Muscle layer of duodenum (tissue), 2 donors: ENCODE measurements around the gene DPH2.

Experiments
- H3K27ac ChIP-seq: one replicate; pipeline ENCODE4 v1.7.0; 2013; ENCODE audit warnings: mild to moderate bottlenecking, low read length
- H3K27me3 ChIP-seq: one replicate; pipeline ENCODE4 v1.7.0; 2013; ENCODE audit warnings: low read depth, mild to moderate bottlenecking, control low read depth, low read length
- H3K36me3 ChIP-seq, 2 donors: one replicate each; pipeline ENCODE4 v1.7.0; 2013; ENCODE audit warnings: low read length in 2 of 2, control low read depth in 1 of 2, mild to moderate bottlenecking in 1 of 2; ENCODE audit not compliant: insufficient read depth in 2 of 2, control insufficient read depth in 1 of 2
- H3K4me1 ChIP-seq, 2 donors: one replicate each; pipeline ENCODE4 v1.7.0; 2013; ENCODE audit warnings: low read length in 2 of 2, mild to moderate bottlenecking in 2 of 2, control low read depth in 1 of 2, moderate library complexity in 1 of 2; ENCODE audit not compliant: insufficient read depth in 2 of 2, control insufficient read depth in 1 of 2
- H3K4me3 ChIP-seq, 2 donors: one replicate each; pipeline ENCODE4 v1.7.0; 2013; ENCODE audit warnings: low read length in 2 of 2, low read depth in 1 of 2, mild to moderate bottlenecking in 1 of 2
- H3K9me3 ChIP-seq, 2 donors: one replicate each; pipeline ENCODE4 v1.7.0; 2013; ENCODE audit warnings: low read length in 2 of 2, control low read depth in 1 of 2, mild to moderate bottlenecking in 1 of 2; ENCODE audit not compliant: control insufficient read depth in 1 of 2
- donor health status: healthy.

Gene DPH2, protein sequence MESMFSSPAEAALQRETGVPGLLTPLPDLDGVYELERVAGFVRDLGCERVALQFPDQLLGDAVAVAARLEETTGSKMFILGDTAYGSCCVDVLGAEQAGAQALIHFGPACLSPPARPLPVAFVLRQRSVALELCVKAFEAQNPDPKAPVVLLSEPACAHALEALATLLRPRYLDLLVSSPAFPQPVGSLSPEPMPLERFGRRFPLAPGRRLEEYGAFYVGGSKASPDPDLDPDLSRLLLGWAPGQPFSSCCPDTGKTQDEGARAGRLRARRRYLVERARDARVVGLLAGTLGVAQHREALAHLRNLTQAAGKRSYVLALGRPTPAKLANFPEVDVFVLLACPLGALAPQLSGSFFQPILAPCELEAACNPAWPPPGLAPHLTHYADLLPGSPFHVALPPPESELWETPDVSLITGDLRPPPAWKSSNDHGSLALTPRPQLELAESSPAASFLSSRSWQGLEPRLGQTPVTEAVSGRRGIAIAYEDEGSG

GRCh38 chr1:43969746-43970466 lies at the start of gene DPH2:
DPH2 (plus strand) TSS chr1:43970010; CDS start chr1:43970176, 166 bp downstream.
- no peak within 1 kb of the TSS for H3K27ac ChIP-seq
- H3K4me1 ChIP-seq, result peaks cover 6 to 20% of the 10 kb centered on the region in 2 donors
- peak within 1 kb of the TSS; percentile 97 to 99 for H3K4me3 ChIP-seq
- H3K36me3 ChIP-seq, result peaks cover 0 to 38% of the 10 kb centered on the region in 2 donors
- H3K9me3 ChIP-seq, result no peaks in the 10 kb centered on the region
- H3K27me3 ChIP-seq, result no peaks in the 10 kb centered on the region

DNA sequence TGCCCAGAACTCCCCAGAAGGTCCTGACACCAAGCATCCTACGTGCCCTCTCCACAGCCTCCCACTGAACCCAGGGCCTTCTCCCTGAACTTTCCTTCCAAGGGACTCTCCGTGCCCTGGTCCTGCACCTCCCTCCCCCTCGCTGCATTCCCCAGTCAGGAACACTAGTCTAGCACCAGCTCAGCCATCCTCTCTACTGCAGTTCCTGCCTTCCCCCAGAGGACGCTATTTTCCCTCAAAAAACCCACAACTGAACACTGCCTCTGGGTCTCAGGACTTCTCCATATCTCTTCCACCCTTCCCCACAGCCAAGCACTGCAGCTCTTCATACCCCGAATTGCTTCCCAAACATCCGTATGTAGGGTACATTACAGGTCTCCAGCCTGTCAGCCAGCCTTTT lies 48.8 kb upstream of the DPH2 start:
- Histone ChIP-seq H3K4me1 (no peaks in the 10 kb centered on the region), H3K4me3 (no peak overlapping the region), H3K27ac (no peak overlapping the region), H3K9me3 (no peaks in the 10 kb centered on the region), H3K36me3 (peaks cover 10 to 18% of the 10 kb centered on the region in 2 donors), H3K27me3 (no peaks in the 10 kb centered on the region)

DNA sequence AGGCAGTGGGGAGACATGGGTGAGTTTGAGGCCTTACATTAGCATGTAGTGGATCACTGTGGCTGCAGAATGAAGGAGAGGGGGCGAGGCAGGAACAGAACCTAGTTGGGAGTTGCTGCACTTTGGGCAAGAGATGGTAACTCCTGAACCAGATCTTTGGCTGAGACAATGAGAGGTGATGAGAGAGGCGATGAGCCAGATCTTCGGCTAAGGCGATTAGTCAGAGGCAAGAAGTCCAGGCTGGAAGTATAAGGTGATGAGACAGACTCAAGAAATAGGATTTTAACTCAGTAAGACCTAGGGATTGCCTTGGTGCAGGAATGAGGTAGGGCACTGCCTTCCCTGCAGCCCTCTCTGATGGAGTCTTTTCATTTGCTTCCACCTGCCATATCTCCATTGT lies 45.3 kb upstream of the DPH2 start:
- Histone ChIP-seq H3K36me3 (peaks cover 10 to 25% of the 10 kb centered on the region in 2 donors), H3K4me1 (no peaks in the 10 kb centered on the region), H3K4me3 (no peak overlapping the region), H3K9me3 (no peaks in the 10 kb centered on the region), H3K27ac (no peak overlapping the region), H3K27me3 (no peaks in the 10 kb centered on the region)

DNA sequence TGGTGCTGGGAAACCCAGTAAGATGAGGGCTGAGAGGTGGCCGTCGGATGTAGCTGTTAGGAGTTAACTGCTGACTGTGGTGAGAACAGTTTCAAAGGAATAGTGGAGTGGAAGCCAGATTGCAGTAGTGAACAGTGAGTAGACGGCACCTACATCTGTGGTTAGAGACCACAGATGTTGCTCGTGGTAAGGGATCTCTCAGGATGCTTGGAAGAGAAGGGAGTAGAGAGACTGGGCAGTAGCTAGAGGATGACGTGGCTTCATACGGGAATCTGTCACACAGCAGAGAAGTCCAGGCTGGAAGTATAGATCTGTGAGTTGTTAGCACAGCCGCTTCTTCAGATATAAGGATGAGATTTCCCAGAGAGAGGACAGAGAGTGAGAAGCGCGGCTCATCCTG lies 44.0 kb upstream of the DPH2 start:
- H3K4me1 ChIP-seq, result no peaks in the 10 kb centered on the region
- no peak overlapping the region for H3K4me3 ChIP-seq
- no peaks in the 10 kb centered on the region for H3K27me3 ChIP-seq
- H3K27ac ChIP-seq, result no peak overlapping the region
- no peaks in the 10 kb centered on the region for H3K9me3 ChIP-seq
- peaks cover 13 to 32% of the 10 kb centered on the region in 2 donors for H3K36me3 ChIP-seq

DNA sequence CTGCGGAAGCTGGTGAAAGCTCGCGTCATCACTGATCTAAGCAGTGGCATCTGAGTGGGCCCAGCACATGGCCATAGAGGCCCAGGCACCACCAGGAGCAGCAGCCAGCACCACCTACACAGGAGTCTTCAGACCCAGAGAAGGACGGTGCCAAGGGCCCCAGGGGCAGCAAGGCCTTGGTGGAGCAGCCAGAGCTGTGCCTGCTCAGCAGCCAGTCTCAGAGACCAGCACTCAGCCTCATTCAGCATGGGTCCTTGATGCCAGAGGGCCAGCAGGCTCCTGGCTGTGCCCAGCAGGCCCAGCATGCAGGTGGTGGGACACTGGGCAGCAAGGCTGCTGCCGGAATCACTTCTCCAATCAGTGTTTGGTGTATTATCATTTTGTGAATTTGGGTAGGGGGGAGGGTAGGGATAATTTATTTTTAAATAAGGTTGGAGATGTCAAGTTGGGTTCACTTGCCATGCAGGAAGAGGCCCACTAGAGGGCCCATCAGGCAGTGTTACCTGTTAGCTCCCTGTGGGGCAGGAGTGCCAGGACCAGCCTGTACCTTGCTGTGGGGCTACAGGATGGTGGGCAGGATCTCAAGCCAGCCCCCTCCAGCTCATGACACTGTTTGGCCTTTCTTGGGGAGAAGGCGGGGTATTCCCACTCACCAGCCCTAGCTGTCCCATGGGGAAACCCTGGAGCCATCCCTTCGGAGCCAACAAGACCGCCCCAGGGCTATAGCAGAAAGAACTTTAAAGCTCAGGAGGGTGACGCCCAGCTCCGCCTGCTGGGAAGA lies 39.5 kb upstream of the DPH2 start:
- Histone ChIP-seq H3K9me3 (no peaks in the 10 kb centered on the region), H3K27ac (no peak overlapping the region), H3K4me3 (no peak overlapping the region), H3K36me3 (peaks cover 3 to 18% of the 10 kb centered on the region in 2 donors), H3K27me3 (peaks cover 8% of the 10 kb centered on the region), H3K4me1 (peaks cover 4 to 25% of the 10 kb centered on the region in 2 donors)

- peaks cover 4 to 30% of the 10 kb centered on the region in 2 donors for H3K4me1 ChIP-seq
Measured at GRCh38 chr1:43930949-43931275, 38.9 kb upstream of the DPH2 start.

DNA sequence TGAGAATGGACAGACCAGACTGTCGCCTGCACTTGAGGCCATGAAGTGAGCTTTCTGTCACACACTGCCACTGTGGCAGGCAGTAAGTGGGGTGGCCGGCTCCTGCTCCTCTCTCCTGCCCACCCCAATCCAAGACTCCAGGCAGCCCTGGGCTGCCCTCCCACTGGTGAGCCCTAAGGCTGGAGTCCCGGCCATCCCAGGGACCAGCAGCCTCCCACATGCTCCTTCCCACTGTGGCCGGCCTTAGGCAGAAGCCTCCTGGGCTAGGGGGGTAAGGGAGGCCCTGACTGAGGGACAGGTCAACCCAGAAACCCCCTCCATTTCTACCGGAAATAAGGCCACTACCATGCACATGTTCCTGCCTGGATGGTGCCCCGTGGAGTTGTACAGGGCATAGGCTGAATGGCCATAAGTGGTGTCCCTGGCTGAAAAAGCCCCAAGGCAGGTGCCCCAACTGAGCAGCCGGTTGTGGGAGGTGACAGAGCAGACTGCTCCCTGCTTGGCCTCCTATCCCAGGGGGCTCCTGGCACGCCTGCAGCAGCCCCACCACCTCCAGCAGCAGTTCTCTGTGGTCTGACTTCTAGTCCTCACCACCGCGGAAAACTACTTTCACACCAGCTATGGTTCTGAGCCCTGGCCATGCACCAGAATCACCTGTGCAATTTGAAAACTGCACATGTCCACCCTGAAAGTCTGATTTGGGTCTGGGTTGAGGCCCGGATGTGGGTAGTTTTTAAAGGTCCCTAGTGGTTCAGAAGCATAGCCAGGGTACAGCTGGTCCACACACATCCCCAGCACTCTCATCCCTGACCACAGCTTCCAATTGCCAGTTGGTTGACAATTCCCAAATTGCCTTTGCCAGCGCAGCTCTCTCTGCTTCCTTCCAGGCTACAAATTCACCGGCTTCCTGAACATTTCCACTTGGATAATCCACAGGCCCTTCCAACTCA lies 37.8 kb upstream of the DPH2 start:
- Histone ChIP-seq H3K27me3 (peaks cover 8% of the 10 kb centered on the region), H3K4me1 (peaks cover 4 to 39% of the 10 kb centered on the region in 2 donors), H3K27ac (no peak overlapping the region), H3K36me3 (peaks cover 3 to 7% of the 10 kb centered on the region in 2 donors), H3K4me3 (no peak overlapping the region), H3K9me3 (no peaks in the 10 kb centered on the region)

More at GRCh38 chr1:43930949-43931275, 38.9 kb upstream of the DPH2 start:
- peaks cover 3 to 14% of the 10 kb centered on the region in 2 donors for H3K36me3 ChIP-seq
- no peaks in the 10 kb centered on the region for H3K9me3 ChIP-seq
- no peak overlapping the region for H3K4me3 ChIP-seq
- no peak overlapping the region for H3K27ac ChIP-seq
- H3K27me3 ChIP-seq, result peaks cover 8% of the 10 kb centered on the region

DNA sequence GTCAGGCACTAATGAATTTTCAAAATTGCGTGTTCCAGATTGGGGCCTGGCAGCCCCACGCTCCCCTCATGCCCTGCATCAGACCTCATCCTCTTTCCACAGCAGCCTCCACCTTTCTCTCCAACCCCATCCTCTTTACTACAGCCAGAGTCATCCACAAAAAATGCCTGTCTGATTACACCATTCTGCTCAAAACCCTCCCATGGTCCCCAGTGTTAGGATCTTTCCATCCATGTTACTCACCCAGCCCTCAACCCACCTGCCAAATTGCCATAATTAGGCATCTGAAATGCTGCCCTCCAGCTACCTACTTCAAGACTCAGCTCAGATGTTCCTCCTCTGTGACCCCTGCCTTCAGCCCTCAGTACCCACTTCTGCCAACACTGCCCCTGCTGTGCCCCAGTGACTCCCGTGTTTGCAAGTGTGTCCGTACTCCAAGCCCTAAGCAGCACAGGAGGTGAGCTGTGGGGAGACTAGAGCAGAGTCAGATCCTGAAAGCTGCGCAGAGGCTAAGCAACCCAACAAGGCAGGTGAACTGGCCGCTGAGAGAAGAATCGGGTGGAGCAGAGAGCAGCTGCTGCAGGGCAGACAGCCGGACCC lies 36.9 kb upstream of the DPH2 start:
- no peak overlapping the region for H3K27ac ChIP-seq
- H3K4me3 ChIP-seq, result peak overlapping the region; percentile 42 to 59

DNA sequence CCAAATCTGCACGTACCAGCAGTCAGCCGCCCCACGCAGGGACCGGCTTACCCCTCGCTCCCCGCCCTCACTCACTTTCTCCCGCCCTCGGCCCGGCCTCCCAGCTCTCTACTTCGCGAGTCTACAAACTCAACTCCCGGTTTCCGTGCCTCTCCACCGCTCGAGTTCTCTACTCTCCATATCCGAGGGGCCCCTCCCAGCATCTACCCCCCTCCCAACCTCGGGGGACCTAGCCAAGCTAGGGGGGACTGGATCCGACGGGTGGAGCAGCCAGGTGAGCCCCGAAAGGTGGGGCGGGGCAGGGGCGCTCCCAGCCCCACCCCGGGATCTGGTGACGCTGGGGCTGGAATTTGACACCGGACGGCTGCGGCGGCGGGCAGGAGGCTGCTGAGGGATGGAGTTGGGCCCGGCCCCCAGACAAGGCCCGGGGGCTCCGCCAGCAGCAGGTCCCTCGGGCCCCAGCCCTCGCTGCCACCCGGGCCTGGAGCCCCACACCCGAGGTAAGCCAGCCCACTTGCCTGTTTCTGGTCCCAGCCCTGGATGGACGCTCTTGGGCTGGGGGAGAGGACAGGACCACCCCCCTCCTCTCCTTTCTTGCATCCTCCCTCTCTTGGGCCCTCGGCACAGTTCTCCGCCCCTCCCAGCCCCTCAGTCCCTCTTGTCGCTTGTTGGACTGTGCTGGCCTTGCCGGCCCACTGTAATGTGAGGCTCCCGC lies 36.3 kb upstream of the DPH2 start, which contains the start of gene ARTN:
Gene ARTN, plus strand, starts transcription at position 416 of the 715 bp plus-strand sequence. CDS start 1,856 bp downstream, outside the sequence.
- Histone ChIP-seq H3K4me3 (peak within 1 kb of the TSS; percentile 42 to 59), H3K4me1 (peaks cover 4 to 39% of the 10 kb centered on the region in 2 donors), H3K9me3 (no peaks in the 10 kb centered on the region), H3K27me3 (peaks cover 8% of the 10 kb centered on the region), H3K36me3 (peaks cover 3 to 7% of the 10 kb centered on the region in 2 donors), H3K27ac (no peak within 1 kb of the TSS)

More for the DNA sequence above, 36.9 kb upstream of the DPH2 start:
- Histone ChIP-seq H3K9me3 (no peaks in the 10 kb centered on the region), H3K4me1 (peaks cover 4 to 39% of the 10 kb centered on the region in 2 donors), H3K27me3 (peaks cover 8% of the 10 kb centered on the region), H3K36me3 (peaks cover 3 to 7% of the 10 kb centered on the region in 2 donors)
